WTC11 (cell line): Measurements from ENCODE around the gene MTERF4. TPM values are rescaled to one million over a fixed set of nuclear protein-coding genes. Genes with fewer than 3 reads are reported as not detected.

Experiments used
- ATAC-seq: fragments of 200-7000 bp; cut with Tn5 transposase; 2 replicates; pipeline ENCODE4 v1.10.0; 2021; ENCODE audit warnings: mild to moderate bottlenecking, moderate library complexity
- CTCF ChIA-PET: fragments of 300-600 bp; sonication (Branson Sonifier 250); formaldehyde crosslinking; loops from one replicate; lab custom pipeline; 2021; ENCODE audit warnings: antibody characterized with exemption; lab: Charles Lee
- POLR2A ChIA-PET: fragments of 350-600 bp; sonication (Branson Sonifier 250); formaldehyde crosslinking; loops from one replicate; lab custom pipeline; 2021; ENCODE audit warnings: antibody characterized with exemption; lab: Charles Lee
- DNase-seq: peaks from one replicate; pipeline ENCODE4 v3.0.0; 2021; ENCODE audit warnings: low spot score
- H3K27ac Mint-ChIP-seq: 2 replicates; pipeline ENCODE4 v1.8.0; 2021; ENCODE audit warnings: mixed read lengths
- H3K27me3 Mint-ChIP-seq: 2 replicates; pipeline ENCODE4 v1.8.0; 2021; ENCODE audit warnings: low read depth, mild to moderate bottlenecking, moderate library complexity, mixed read lengths
- H3K36me3 Mint-ChIP-seq: 2 replicates; pipeline ENCODE4 v1.8.0; 2021; ENCODE audit warnings: mixed read lengths
- H3K4me1 Mint-ChIP-seq: 2 replicates; pipeline ENCODE4 v1.8.0; 2022; ENCODE audit warnings: mixed read lengths
- H3K4me3 Mint-ChIP-seq: 2 replicates; pipeline ENCODE4 v1.8.0; 2021; ENCODE audit warnings: mild to moderate bottlenecking, moderate library complexity, mixed read lengths
- H3K9me3 Mint-ChIP-seq: 2 replicates; pipeline ENCODE4 v1.8.0; 2021; ENCODE audit warnings: mixed read lengths
- CREB1 ChIP-seq: sonication (generic); formaldehyde crosslinking; IDR thresholded peaks from 2 replicates; pipeline ENCODE4 v1.8.0; 2023; ENCODE audit warnings: mild to moderate bottlenecking, missing genetic modification reagents
- CREM ChIP-seq: sonication (generic); formaldehyde crosslinking; IDR thresholded peaks from 2 replicates; pipeline ENCODE4 v1.8.1; 2022; ENCODE audit warnings: mild to moderate bottlenecking, missing genetic modification reagents, moderate library complexity
- GRHL2 ChIP-seq: fragments of 250-450 bp; sonication (Bioruptor Pico); IDR thresholded peaks from 2 replicates; pipeline ENCODE4 v1.8.0; 2022; ENCODE audit warnings: mild to moderate bottlenecking, moderate library complexity; ENCODE audit not compliant: insufficient replicate concordance, severe bottlenecking
- JAZF1 ChIP-seq: fragments of 250-450 bp; sonication (Bioruptor Pico); IDR thresholded peaks from 2 replicates; pipeline ENCODE4 v1.9.0; 2021; ENCODE audit warnings: moderate library complexity, mild to moderate bottlenecking, inconsistent platforms
- PRRX2 ChIP-seq: fragments of 250-450 bp; sonication (Bioruptor Pico); IDR thresholded peaks from 2 replicates; pipeline ENCODE4 v1.8.0; 2021; ENCODE audit warnings: mild to moderate bottlenecking
- ZBTB21 ChIP-seq: sonication (generic); formaldehyde crosslinking; IDR thresholded peaks from 2 replicates; pipeline ENCODE4 v1.8.1; 2023; ENCODE audit warnings: mild to moderate bottlenecking, missing genetic modification reagents, borderline replicate concordance
- ZNF317 ChIP-seq: sonication (generic); formaldehyde crosslinking; IDR thresholded peaks from 2 replicates; pipeline ENCODE4 v1.8.1; 2023; ENCODE audit warnings: low read depth, mild to moderate bottlenecking, moderate library complexity, missing genetic modification reagents, borderline replicate concordance
- ZNF423 ChIP-seq: fragments of 250-450 bp; sonication (Bioruptor Pico); IDR thresholded peaks from 2 replicates; pipeline ENCODE4 v2.1.2; 2022; ENCODE audit warnings: mild to moderate bottlenecking, moderate library complexity
- total RNA-seq: library from RNA; stranded (reverse); gene quantifications from 3 replicates; pipeline ENCODE4 v1.2.3, GENCODE V29; 2021
- TF ChIP-seq, protein P1 (sequence below): fragments of 250-450 bp; sonication (Bioruptor Pico); IDR thresholded peaks from 2 replicates; pipeline ENCODE4 v1.9.0; 2021; ENCODE audit warnings: mild to moderate bottlenecking
- TF ChIP-seq, protein P2 (sequence below): sonication (generic); formaldehyde crosslinking; IDR thresholded peaks from 2 replicates; pipeline ENCODE4 v1.8.0; 2022; ENCODE audit warnings: mild to moderate bottlenecking, missing genetic modification reagents
- TF ChIP-seq, protein P3 (sequence below): sonication (generic); formaldehyde crosslinking; IDR thresholded peaks from 2 replicates; pipeline ENCODE4 v1.8.1; 2023; ENCODE audit warnings: mild to moderate bottlenecking, missing genetic modification reagents, moderate library complexity
- TF ChIP-seq, protein P4 (sequence below): sonication (generic); formaldehyde crosslinking; IDR thresholded peaks from 2 replicates; pipeline ENCODE4 v1.8.0; 2022; ENCODE audit warnings: missing genetic modification reagents
- TF ChIP-seq, protein P5 (sequence below): sonication (generic); formaldehyde crosslinking; IDR thresholded peaks from 2 replicates; pipeline ENCODE4 v1.8.0; 2023; ENCODE audit warnings: missing genetic modification reagents, mild to moderate bottlenecking, borderline replicate concordance
- TF ChIP-seq, protein P6 (sequence below): fragments of 200-600 bp; IDR thresholded peaks from 2 replicates; pipeline ENCODE4 v1.8.0; 2022; ENCODE audit warnings: antibody characterized with exemption

The MTERF4 gene
- total RNA-seq, 1 experiment from 2014 or later: 23.3 TPM

DNA sequence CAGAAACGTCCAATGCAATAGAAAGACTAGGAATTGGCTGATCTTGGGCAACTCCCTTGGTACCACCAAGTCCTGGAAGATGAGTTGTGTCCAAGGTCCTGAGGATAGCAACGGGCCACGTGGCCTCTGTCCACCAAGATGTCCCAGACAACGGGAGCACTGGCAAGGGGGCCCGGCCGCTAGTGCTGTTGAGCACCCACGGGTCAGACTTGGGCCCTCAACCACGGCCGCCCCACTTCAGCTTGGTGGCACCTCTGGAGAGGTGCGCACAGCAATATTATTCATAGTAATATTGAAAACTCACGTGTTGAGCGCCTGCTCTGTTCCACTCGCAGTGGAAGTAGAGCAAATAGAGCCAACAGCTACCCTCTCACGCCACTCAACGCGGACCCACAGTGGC lies 28.2 kb upstream of the MTERF4 start (continued):
- TF ChIP-seq ZBTB21 (CRISPR knock-in tag) (no peak), PRRX2 (no peak), CREB1 (CRISPR knock-in tag) (no peak), ZNF317 (CRISPR knock-in tag) (no peak), CREM (CRISPR knock-in tag) (no peak), GRHL2 (CRISPR knock-in tag) (no peak)
- TF ChIP-seq, protein P1, sequence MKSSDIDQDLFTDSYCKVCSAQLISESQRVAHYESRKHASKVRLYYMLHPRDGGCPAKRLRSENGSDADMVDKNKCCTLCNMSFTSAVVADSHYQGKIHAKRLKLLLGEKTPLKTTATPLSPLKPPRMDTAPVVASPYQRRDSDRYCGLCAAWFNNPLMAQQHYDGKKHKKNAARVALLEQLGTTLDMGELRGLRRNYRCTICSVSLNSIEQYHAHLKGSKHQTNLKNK (CRISPR knock-in tag): no peak
- TF ChIP-seq, protein P2, sequence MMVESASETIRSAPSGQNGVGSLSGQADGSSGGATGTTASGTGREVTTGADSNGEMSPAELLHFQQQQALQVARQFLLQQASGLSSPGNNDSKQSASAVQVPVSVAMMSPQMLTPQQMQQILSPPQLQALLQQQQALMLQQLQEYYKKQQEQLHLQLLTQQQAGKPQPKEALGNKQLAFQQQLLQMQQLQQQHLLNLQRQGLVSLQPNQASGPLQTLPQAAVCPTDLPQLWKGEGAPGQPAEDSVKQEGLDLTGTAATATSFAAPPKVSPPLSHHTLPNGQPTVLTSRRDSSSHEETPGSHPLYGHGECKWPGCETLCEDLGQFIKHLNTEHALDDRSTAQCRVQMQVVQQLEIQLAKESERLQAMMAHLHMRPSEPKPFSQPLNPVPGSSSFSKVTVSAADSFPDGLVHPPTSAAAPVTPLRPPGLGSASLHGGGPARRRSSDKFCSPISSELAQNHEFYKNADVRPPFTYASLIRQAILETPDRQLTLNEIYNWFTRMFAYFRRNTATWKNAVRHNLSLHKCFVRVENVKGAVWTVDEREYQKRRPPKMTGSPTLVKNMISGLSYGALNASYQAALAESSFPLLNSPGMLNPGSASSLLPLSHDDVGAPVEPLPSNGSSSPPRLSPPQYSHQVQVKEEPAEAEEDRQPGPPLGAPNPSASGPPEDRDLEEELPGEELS: no peak

DNA sequence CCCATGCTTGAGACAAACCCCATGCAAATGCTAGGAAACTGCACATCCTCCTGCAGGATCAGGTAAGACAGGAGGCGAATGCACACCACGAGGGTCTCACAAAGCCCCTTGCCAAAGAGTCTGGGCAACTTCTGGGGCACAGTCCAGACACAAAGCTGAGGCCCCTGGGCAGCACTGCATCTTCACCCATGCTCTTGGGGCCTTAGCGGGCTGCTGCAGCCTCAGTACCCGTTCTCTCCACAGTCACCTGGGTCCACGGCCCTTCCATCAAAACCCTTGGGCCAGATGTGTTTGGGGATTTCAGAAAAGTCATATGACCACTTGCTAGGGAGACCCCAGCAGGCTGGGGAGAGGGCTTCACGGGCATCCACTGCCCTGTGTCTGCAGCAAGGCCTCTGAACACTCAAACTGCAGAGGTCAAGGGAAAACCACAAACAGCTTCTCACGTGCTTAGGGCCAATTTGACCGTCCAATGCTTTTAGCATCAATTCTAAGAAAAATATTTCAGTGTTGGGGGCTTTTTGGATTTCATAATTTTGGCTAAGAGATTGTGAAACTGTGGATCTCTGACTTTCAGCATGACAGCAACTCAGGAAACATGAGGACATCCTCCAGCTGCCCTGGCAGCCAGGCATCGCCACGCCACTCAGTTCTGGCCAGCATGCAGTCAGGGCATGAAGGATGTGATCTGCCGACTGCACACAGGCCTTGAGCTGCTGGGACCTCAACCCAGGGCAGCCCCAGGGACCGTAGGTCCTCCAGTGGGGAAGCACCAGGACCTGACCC lies 27.2 kb upstream of the MTERF4 start:
- H3K4me3 Mint-ChIP-seq: no peak overlapping the region
- H3K9me3 Mint-ChIP-seq: peaks cover 3% of the 10 kb centered on the region; the same call in 1 of the 2 replicates
- DNase-seq (no peak), ATAC-seq (no peak)
- ChIA-PET CTCF (no interaction called here), POLR2A (no interaction called here)
- TF ChIP-seq, protein P3, sequence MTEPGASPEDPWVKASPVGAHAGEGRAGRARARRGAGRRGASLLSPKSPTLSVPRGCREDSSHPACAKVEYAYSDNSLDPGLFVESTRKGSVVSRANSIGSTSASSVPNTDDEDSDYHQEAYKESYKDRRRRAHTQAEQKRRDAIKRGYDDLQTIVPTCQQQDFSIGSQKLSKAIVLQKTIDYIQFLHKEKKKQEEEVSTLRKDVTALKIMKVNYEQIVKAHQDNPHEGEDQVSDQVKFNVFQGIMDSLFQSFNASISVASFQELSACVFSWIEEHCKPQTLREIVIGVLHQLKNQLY (CRISPR knock-in tag): no peak
- TF ChIP-seq, protein P4, sequence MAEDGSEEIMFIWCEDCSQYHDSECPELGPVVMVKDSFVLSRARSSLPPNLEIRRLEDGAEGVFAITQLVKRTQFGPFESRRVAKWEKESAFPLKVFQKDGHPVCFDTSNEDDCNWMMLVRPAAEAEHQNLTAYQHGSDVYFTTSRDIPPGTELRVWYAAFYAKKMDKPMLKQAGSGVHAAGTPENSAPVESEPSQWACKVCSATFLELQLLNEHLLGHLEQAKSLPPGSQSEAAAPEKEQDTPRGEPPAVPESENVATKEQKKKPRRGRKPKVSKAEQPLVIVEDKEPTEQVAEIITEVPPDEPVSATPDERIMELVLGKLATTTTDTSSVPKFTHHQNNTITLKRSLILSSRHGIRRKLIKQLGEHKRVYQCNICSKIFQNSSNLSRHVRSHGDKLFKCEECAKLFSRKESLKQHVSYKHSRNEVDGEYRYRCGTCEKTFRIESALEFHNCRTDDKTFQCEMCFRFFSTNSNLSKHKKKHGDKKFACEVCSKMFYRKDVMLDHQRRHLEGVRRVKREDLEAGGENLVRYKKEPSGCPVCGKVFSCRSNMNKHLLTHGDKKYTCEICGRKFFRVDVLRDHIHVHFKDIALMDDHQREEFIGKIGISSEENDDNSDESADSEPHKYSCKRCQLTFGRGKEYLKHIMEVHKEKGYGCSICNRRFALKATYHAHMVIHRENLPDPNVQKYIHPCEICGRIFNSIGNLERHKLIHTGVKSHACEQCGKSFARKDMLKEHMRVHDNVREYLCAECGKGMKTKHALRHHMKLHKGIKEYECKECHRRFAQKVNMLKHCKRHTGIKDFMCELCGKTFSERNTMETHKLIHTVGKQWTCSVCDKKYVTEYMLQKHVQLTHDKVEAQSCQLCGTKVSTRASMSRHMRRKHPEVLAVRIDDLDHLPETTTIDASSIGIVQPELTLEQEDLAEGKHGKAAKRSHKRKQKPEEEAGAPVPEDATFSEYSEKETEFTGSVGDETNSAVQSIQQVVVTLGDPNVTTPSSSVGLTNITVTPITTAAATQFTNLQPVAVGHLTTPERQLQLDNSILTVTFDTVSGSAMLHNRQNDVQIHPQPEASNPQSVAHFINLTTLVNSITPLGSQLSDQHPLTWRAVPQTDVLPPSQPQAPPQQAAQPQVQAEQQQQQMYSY (CRISPR knock-in tag): no peak
- TF ChIP-seq JAZF1 (CRISPR knock-in tag) (no peak), ZNF423 (no peak), CREB1 (CRISPR knock-in tag) (no peak)
- TF ChIP-seq, protein P5, sequence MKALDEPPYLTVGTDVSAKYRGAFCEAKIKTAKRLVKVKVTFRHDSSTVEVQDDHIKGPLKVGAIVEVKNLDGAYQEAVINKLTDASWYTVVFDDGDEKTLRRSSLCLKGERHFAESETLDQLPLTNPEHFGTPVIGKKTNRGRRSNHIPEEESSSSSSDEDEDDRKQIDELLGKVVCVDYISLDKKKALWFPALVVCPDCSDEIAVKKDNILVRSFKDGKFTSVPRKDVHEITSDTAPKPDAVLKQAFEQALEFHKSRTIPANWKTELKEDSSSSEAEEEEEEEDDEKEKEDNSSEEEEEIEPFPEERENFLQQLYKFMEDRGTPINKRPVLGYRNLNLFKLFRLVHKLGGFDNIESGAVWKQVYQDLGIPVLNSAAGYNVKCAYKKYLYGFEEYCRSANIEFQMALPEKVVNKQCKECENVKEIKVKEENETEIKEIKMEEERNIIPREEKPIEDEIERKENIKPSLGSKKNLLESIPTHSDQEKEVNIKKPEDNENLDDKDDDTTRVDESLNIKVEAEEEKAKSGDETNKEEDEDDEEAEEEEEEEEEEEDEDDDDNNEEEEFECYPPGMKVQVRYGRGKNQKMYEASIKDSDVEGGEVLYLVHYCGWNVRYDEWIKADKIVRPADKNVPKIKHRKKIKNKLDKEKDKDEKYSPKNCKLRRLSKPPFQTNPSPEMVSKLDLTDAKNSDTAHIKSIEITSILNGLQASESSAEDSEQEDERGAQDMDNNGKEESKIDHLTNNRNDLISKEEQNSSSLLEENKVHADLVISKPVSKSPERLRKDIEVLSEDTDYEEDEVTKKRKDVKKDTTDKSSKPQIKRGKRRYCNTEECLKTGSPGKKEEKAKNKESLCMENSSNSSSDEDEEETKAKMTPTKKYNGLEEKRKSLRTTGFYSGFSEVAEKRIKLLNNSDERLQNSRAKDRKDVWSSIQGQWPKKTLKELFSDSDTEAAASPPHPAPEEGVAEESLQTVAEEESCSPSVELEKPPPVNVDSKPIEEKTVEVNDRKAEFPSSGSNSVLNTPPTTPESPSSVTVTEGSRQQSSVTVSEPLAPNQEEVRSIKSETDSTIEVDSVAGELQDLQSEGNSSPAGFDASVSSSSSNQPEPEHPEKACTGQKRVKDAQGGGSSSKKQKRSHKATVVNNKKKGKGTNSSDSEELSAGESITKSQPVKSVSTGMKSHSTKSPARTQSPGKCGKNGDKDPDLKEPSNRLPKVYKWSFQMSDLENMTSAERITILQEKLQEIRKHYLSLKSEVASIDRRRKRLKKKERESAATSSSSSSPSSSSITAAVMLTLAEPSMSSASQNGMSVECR (CRISPR knock-in tag): no peak
- TF ChIP-seq, protein P6, sequence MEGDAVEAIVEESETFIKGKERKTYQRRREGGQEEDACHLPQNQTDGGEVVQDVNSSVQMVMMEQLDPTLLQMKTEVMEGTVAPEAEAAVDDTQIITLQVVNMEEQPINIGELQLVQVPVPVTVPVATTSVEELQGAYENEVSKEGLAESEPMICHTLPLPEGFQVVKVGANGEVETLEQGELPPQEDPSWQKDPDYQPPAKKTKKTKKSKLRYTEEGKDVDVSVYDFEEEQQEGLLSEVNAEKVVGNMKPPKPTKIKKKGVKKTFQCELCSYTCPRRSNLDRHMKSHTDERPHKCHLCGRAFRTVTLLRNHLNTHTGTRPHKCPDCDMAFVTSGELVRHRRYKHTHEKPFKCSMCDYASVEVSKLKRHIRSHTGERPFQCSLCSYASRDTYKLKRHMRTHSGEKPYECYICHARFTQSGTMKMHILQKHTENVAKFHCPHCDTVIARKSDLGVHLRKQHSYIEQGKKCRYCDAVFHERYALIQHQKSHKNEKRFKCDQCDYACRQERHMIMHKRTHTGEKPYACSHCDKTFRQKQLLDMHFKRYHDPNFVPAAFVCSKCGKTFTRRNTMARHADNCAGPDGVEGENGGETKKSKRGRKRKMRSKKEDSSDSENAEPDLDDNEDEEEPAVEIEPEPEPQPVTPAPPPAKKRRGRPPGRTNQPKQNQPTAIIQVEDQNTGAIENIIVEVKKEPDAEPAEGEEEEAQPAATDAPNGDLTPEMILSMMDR: no peak
- H3K4me1 Mint-ChIP-seq: no peaks in the 10 kb centered on the region
- peaks cover 21% of the 10 kb centered on the region for H3K36me3 Mint-ChIP-seq
- no peak overlapping the region for H3K27ac Mint-ChIP-seq
- H3K27me3 Mint-ChIP-seq: no peaks in the 10 kb centered on the region
